Right cardiac atrium (tissue), 5 donors: ENCODE measurements around the gene LRMDA. TPM values are rescaled to one million over a fixed set of nuclear protein-coding genes. Genes with fewer than 3 reads are reported as not detected.

Experiments
- ATAC-seq, 2 donors: fragments of 200-7000 bp; cut with Tn5 transposase; one replicate each; pipeline versions ENCODE4 v1.8.0 to v1.9.1; 2020; ENCODE audit warnings: moderate library complexity in 2 of 2, mild to moderate bottlenecking in 1 of 2
- DNase-seq, 3 donors: peaks; one replicate each; pipeline ENCODE4 v3.0.0-alpha.2; 2020
- H3K27ac ChIP-seq: one replicate; pipeline ENCODE4 v1.5.1; 2013; ENCODE audit warnings: mild to moderate bottlenecking, low read length, control low read depth, moderate library complexity
- H3K27me3 ChIP-seq: one replicate; pipeline ENCODE4 v1.6.1; 2013; ENCODE audit not compliant: control insufficient read depth, insufficient read depth
- H3K4me1 ChIP-seq: one replicate; pipeline ENCODE4 v1.6.1; 2013; ENCODE audit warnings: low read length; ENCODE audit not compliant: control insufficient read depth, insufficient read depth
- H3K4me3 ChIP-seq: one replicate; pipeline ENCODE4 v1.5.1; 2013; ENCODE audit warnings: low read length, control low read depth
- H3K9me3 ChIP-seq: one replicate; pipeline ENCODE4 v1.6.1; 2013; ENCODE audit warnings: low read length; ENCODE audit not compliant: control insufficient read depth
- WGBS: extraction: QIAGEN DNeasy Blood & Tissue Kit; methylation state at CpG from one replicate; pipeline ENCODE4 v1.1.7; 2013; 5-methylcytosine and 5-hydroxymethylcytosine counted together
- intact Hi-C, 4 donors: fragments of 100-400 bp; cut with DNase I; formaldehyde crosslinking; loops; one replicate each; pipeline versions ENCODE4 v1.11.0 to v1.14.0; 2022 to 2023
- polyA plus RNA-seq: library from polyadenylated mRNA; stranded (reverse); fragments of 200-250 nt; gene quantifications from one replicate; pipeline ENCODE4 v1.2.3, GENCODE V29; 2013
- total RNA-seq, 4 donors: library from RNA; stranded (reverse); fragmentation: NEBNext Ultra II Directional; extraction: Animal tissue kit (Norgen Biotek cat#: 25700); gene quantifications; one replicate each; pipeline ENCODE4 v1.2.1, GENCODE V29; 2021
- donor health status: healthy with polysubstance abuse.
- donor health status: DM: no; HTN: yes; CAD: no.
- donor health status: DM: no; HTN: no; CAD: no.
- donor health status: DM: no; HTN: yes; CAD: no; lungs with severe emphysema.
- donor health status: DM: yes; HTN: yes; CAD: no.

LRMDA gene
- total and polyA plus RNA-seq, 5 donors = 42.7 to 97.9 (median 48.8) TPM

GRCh38 chr10:76197293-76197692, 765.9 kb downstream of the LRMDA start:
- WGBS = 95% methylated on average over 4 of the region's 4 CpGs
- DNase-seq (no peak), ATAC-seq (no peak)
- intact Hi-C loops = no loop called here
- Histone ChIP-seq H3K4me1 (peaks cover 3% of the 10 kb centered on the region), H3K27me3 (no peaks in the 10 kb centered on the region), H3K4me3 (no peak overlapping the region), H3K27ac (no peak overlapping the region), H3K9me3 (no peaks in the 10 kb centered on the region)

DNA sequence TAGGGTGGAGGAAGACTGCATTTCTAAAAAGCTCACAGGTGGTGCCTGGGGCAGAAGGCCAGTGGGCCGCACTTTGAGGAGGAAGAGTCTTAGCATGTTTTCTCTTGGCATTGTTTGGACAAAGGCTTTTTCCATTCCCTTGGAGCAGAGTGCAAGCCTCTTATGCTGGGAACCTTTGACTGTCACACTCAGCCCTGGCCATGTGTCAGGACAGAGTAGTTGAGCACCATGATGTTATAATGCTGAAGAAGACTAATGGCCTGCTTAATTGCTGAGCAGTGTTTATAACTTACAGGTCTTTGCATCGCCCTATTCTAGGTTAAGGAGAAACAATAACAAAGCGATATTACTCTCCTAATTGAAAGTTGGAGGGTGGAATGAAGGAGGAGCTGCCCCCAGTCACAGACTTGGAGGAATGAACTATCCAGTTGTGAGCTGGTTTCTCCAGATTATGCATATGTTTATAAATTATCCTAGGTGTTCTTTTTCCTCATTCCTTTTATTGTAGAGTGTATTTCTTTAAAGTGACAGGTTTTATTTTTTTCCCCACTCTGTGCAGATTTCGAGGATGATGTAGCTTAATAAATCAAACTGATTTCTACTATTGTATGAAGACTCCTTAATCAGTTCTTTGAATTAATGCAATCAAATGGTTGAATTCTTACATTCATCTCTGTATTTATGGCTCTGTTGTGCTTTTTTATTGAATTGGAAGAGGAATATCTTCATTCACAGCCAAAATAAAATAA, 767.0 kb downstream of the LRMDA start:
- WGBS = 96% methylated on average over 4 of the region's 4 CpGs
- intact Hi-C loops = no loop called here
- no peak overlapping the region for H3K27ac ChIP-seq
- no peak overlapping the region for H3K4me3 ChIP-seq
- no peak for ATAC-seq
- no peak for DNase-seq
- no peaks in the 10 kb centered on the region for H3K9me3 ChIP-seq
- H3K27me3 ChIP-seq = no peaks in the 10 kb centered on the region
- peaks cover 3% of the 10 kb centered on the region for H3K4me1 ChIP-seq

DNA sequence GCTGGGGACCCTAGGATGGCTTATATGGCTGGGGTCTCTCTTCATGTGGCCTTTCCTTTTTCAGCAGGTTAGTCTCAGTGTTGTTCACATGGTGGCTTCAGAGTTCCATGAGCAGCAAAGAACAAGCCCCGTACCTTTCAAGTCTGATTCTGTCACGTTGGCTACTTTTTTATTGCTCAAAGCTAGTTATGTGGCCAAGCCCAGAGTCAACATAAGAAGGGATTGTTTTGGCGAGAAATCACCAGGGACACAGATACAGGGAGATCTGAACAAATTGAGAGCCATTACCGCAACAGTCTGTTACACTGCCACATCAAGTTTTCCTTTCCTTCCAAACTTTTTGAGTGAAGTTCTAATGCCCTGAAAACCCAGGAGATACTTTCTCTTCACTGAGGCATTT, 770.5 kb downstream of the LRMDA start:
- H3K4me3 ChIP-seq = no peak overlapping the region
- no peaks in the 10 kb centered on the region for H3K9me3 ChIP-seq
- H3K27ac ChIP-seq = no peak overlapping the region
- intact Hi-C loops = no loop called here
- 83% methylated on average over 4 of the region's 4 CpGs for WGBS
- DNase-seq = no peak
- ATAC-seq = no peak
- H3K4me1 ChIP-seq = peaks cover 3% of the 10 kb centered on the region
- H3K27me3 ChIP-seq = no peaks in the 10 kb centered on the region

GRCh38 chr10:76202777-76203176, 771.4 kb downstream of the LRMDA start:
- DNase-seq = no peak
- WGBS = 68% methylated on average over 1 of the region's 1 CpG
- intact Hi-C loops = no loop called here
- ATAC-seq = no peak
- H3K9me3 ChIP-seq = no peaks in the 10 kb centered on the region
- H3K4me1 ChIP-seq = peaks cover 3% of the 10 kb centered on the region
- no peak overlapping the region for H3K4me3 ChIP-seq
- H3K27me3 ChIP-seq = no peaks in the 10 kb centered on the region
- H3K27ac ChIP-seq = no peak overlapping the region

DNA sequence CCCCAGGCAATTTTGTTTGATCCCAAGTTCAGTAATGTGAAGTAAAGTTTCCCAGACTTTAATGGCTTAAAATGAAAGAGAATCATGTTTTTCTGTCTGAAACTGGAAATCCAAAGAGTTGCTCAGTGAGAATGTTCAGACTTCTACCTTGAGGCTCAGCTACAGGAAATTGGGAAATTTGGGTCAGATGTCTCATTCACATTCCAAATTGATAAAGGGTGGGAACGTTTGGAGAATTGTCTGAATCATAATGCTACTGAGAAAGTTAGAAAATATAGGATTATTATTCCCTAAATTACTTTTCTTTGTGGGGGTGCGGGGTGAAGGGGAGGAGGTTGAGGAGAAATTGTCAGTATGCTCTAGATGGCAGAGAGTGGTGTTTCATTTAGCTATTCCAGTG, 773.9 kb downstream of the LRMDA start:
- 75% methylated on average over 2 of the region's 2 CpGs for WGBS
- ATAC-seq = no peak
- intact Hi-C loops = no loop called here

GRCh38 chr10:76206797-76207352, 775.5 kb downstream of the LRMDA start:
- peaks cover under 1% of the 10 kb centered on the region for H3K4me1 ChIP-seq
- no peaks in the 10 kb centered on the region for H3K9me3 ChIP-seq
- WGBS = 95% methylated on average over 8 of the region's 8 CpGs
- intact Hi-C loops = no loop called here
- DNase-seq = no peak
- ATAC-seq = no peak
- H3K27me3 ChIP-seq = no peaks in the 10 kb centered on the region
- no peak overlapping the region for H3K27ac ChIP-seq
- no peak overlapping the region for H3K4me3 ChIP-seq

More for the DNA sequence above, 773.9 kb downstream of the LRMDA start:
- H3K4me1 ChIP-seq = peaks cover 3% of the 10 kb centered on the region
- H3K27me3 ChIP-seq = no peaks in the 10 kb centered on the region
- no peak overlapping the region for H3K27ac ChIP-seq
- no peak overlapping the region for H3K4me3 ChIP-seq
- DNase-seq = no peak
- no peaks in the 10 kb centered on the region for H3K9me3 ChIP-seq

GRCh38 chr10:76209135-76209534, 777.7 kb downstream of the LRMDA start:
- intact Hi-C loops = no loop called here
- Histone ChIP-seq H3K4me3 (no peak overlapping the region), H3K4me1 (no peaks in the 10 kb centered on the region), H3K27ac (no peak overlapping the region), H3K9me3 (no peaks in the 10 kb centered on the region), H3K27me3 (no peaks in the 10 kb centered on the region)
- no peak for ATAC-seq
- WGBS = 95% methylated on average over 5 of the region's 5 CpGs
- DNase-seq = no peak

GRCh38 chr10:76210211-76210610, 778.8 kb downstream of the LRMDA start:
- 85% methylated on average over 3 of the region's 3 CpGs for WGBS
- ATAC-seq (no peak), DNase-seq (no peak)
- Histone ChIP-seq H3K4me3 (no peak overlapping the region), H3K4me1 (no peaks in the 10 kb centered on the region), H3K27me3 (no peaks in the 10 kb centered on the region), H3K27ac (no peak overlapping the region), H3K9me3 (no peaks in the 10 kb centered on the region)
- intact Hi-C loops = no loop called here

GRCh38 chr10:76211691-76212090, 780.3 kb downstream of the LRMDA start:
- Histone ChIP-seq H3K9me3 (no peaks in the 10 kb centered on the region), H3K4me3 (no peak overlapping the region), H3K27me3 (no peaks in the 10 kb centered on the region), H3K4me1 (no peaks in the 10 kb centered on the region), H3K27ac (no peak overlapping the region)
- intact Hi-C loops = no loop called here
- 89% methylated on average over 1 of the region's 1 CpG for WGBS
- DNase-seq (no peak), ATAC-seq (no peak)

GRCh38 chr10:76213876-76214275, 782.5 kb downstream of the LRMDA start:
- ATAC-seq (no peak), DNase-seq (no peak)
- intact Hi-C loops = no loop called here
- H3K4me3 ChIP-seq = no peak overlapping the region
- H3K4me1 ChIP-seq = no peaks in the 10 kb centered on the region
- H3K27ac ChIP-seq = no peak overlapping the region
- H3K27me3 ChIP-seq = no peaks in the 10 kb centered on the region
- 87% methylated on average over 2 of the region's 2 CpGs for WGBS
- H3K9me3 ChIP-seq = no peaks in the 10 kb centered on the region

DNA sequence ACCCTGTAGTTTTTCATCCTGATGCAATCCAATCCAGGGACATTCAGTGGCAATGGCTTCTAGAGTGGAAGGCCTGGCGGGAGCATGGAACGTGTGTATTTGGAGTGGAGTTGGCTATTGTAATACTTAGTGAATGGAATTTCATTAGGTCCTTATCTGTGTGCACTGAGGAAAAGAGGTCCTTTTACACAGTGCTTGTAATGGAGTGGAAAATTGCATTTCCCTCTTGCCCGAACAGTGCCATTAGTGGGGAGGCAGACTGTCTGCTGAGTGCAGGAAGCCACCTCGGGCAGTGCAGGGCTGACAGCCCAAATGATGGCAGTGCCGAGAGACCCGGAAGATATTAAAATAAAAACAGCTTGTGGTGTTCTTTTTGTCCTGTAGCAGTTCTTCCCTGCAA, 786.6 kb downstream of the LRMDA start:
- Histone ChIP-seq H3K27me3 (no peaks in the 10 kb centered on the region), H3K9me3 (no peaks in the 10 kb centered on the region), H3K4me1 (no peaks in the 10 kb centered on the region), H3K27ac (no peak overlapping the region), H3K4me3 (no peak overlapping the region)
- no peak for ATAC-seq
- no peak for DNase-seq
- intact Hi-C loops = no loop called here
- whole genome bisulfite sequencing = 80% methylated on average over 6 of the region's 6 CpGs
